Hepatocyte (in vitro differentiated cells): ENCODE measurements around the gene SLC26A8. TPM values are rescaled to one million over a fixed set of nuclear protein-coding genes. Genes with fewer than 3 reads are reported as not detected.

Source experiments
- DNase-seq: peaks from one replicate; pipeline ENCODE4 v3.0.0-alpha.2; 2016; ENCODE audit warnings: low spot score
- H2AFZ ChIP-seq: fragments of 200-600 bp; sonication (generic); 2 replicates; pipeline ENCODE4 v1.6.0; 2016; ENCODE audit warnings: antibody characterized with exemption, mild to moderate bottlenecking
- H3K27ac ChIP-seq: fragments of 200-600 bp; sonication (generic); 2 replicates; pipeline ENCODE4 v1.5.1; 2016; ENCODE audit warnings: mild to moderate bottlenecking
- H3K27me3 ChIP-seq: fragments of 200-600 bp; sonication (generic); 2 replicates; pipeline ENCODE4 v1.6.1; 2016
- H3K36me3 ChIP-seq: fragments of 200-600 bp; sonication (generic); replicated peaks from 2 replicates; pipeline ENCODE4 v1.5.1; 2016; ENCODE audit warnings: low read depth; ENCODE audit not compliant: insufficient read depth
- H3K4me1 ChIP-seq: fragments of 200-600 bp; sonication (generic); 2 replicates; pipeline ENCODE4 v1.5.1; 2016; ENCODE audit warnings: mild to moderate bottlenecking, moderate library complexity; ENCODE audit not compliant: insufficient read depth
- H3K4me2 ChIP-seq: fragments of 200-600 bp; sonication (generic); 2 replicates; pipeline ENCODE4 v1.6.0; 2016
- H3K4me3 ChIP-seq: fragments of 200-600 bp; sonication (generic); 2 replicates; pipeline ENCODE4 v1.5.1; 2016; ENCODE audit warnings: mild to moderate bottlenecking
- H3K79me2 ChIP-seq: fragments of 200-600 bp; sonication (generic); 2 replicates; pipeline ENCODE4 v1.6.0; 2017; ENCODE audit warnings: mild to moderate bottlenecking
- H3K9me2 ChIP-seq: fragments of 200-600 bp; sonication (generic); replicated peaks from 2 replicates; pipeline ENCODE4 v1.6.0; 2017; ENCODE audit warnings: mild to moderate bottlenecking; ENCODE audit not compliant: insufficient read depth
- H3K9me3 ChIP-seq: fragments of 200-600 bp; sonication (generic); 2 replicates; pipeline ENCODE4 v1.5.1; 2016; ENCODE audit warnings: low read depth, mild to moderate bottlenecking
- H4K20me1 ChIP-seq: fragments of 200-600 bp; sonication (generic); 2 replicates; pipeline ENCODE4 v1.6.0; 2016; ENCODE audit warnings: mild to moderate bottlenecking; ENCODE audit not compliant: insufficient read depth, poor library complexity, severe bottlenecking
- EZH2 ChIP-seq: fragments of 200-600 bp; sonication (generic); IDR thresholded peaks from 2 replicates; pipeline ENCODE4 v1.6.1; 2016; ENCODE audit warnings: antibody characterized with exemption, mild to moderate bottlenecking, borderline replicate concordance
- EZH2phosphoT487 ChIP-seq: fragments of 200-600 bp; sonication (generic); IDR thresholded peaks from one replicate; pipeline ENCODE4 v1.6.1; 2018; ENCODE audit warnings: antibody characterized with exemption, mild to moderate bottlenecking, low read depth, moderate library complexity; ENCODE audit not compliant: unreplicated experiment, severe bottlenecking
- WGBS: methylation state at CpG from one replicate; pipeline ENCODE4 v1.1.6; 2016; ENCODE audit warnings: low lambda C conversion rate; ENCODE audit errors: missing lambda C conversion rate; 5-methylcytosine and 5-hydroxymethylcytosine counted together
- polyA plus RNA-seq: library from polyadenylated mRNA; unstranded; fragments of >200 nt; fragmentation: Nextera tagmentation; extraction: Ambion mirVana; gene quantifications from 2 replicates; pipeline ENCODE4 v1.2.1, GENCODE V29; 2016
- total RNA-seq: library from RNA; depleted of rRNA; stranded (reverse); fragments of >200 nt; gene quantifications from 2 replicates; pipeline ENCODE4 v1.2.3, GENCODE V29; 2014
- TF ChIP-seq, protein P1 (sequence below): fragments of 200-600 bp; sonication (generic); IDR thresholded peaks from 2 replicates; pipeline ENCODE4 v1.5.1; 2016; ENCODE audit warnings: antibody characterized with exemption, mild to moderate bottlenecking; ENCODE audit not compliant: poor library complexity

Gene SLC26A8
- total and polyA plus RNA-seq, 2 experiments from 2014 or later, result not detected

DNA sequence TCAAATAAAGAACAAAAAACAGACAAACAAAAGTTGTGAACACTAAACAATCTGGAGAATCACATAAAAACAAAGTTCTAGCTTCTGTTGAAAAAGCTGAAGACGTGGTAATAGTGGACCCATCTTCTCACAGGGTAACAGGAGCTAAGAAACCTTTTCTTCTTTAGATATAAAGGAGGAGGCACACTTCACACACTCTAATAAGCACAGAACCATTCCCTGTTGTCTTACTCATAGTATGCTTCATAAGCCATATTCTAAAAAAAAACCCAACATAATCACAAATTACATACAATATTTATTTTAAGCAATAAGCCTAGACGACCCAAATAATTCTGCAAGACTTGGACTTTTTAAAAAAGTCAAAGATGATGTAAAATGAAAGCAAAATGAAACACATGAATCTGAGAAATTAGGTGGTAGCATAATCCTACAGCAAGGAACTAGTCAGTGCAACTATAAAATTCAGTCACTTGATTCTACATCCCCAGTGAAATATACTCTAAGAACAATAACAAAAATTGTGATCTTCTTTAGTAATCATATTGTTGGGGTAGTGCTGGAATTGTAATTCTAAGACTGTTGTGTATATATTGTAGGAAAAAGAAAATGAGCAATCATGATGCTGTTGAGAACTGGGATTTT, 119.2 kb downstream of the SLC26A8 start:
- Histone ChIP-seq H3K27ac (peak overlapping the region; percentile 1), H4K20me1 (no peaks in the 10 kb centered on the region), H3K27me3 (no peaks in the 10 kb centered on the region), H3K36me3 (no peaks in the 10 kb centered on the region), H3K4me3 (no peak overlapping the region), H3K9me2 (no peaks in the 10 kb centered on the region), H3K4me2 (no peak overlapping the region), H2AFZ (no peak overlapping the region), H3K9me3 (peaks cover 3% of the 10 kb centered on the region), H3K79me2 (peaks cover 100% of the 10 kb centered on the region), H3K4me1 (no peaks in the 10 kb centered on the region)
- DNase-seq, result no peak
- 93% methylated on average over 2 of the region's 2 CpGs for WGBS
- TF ChIP-seq, protein P1, sequence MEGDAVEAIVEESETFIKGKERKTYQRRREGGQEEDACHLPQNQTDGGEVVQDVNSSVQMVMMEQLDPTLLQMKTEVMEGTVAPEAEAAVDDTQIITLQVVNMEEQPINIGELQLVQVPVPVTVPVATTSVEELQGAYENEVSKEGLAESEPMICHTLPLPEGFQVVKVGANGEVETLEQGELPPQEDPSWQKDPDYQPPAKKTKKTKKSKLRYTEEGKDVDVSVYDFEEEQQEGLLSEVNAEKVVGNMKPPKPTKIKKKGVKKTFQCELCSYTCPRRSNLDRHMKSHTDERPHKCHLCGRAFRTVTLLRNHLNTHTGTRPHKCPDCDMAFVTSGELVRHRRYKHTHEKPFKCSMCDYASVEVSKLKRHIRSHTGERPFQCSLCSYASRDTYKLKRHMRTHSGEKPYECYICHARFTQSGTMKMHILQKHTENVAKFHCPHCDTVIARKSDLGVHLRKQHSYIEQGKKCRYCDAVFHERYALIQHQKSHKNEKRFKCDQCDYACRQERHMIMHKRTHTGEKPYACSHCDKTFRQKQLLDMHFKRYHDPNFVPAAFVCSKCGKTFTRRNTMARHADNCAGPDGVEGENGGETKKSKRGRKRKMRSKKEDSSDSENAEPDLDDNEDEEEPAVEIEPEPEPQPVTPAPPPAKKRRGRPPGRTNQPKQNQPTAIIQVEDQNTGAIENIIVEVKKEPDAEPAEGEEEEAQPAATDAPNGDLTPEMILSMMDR, result no peak

DNA sequence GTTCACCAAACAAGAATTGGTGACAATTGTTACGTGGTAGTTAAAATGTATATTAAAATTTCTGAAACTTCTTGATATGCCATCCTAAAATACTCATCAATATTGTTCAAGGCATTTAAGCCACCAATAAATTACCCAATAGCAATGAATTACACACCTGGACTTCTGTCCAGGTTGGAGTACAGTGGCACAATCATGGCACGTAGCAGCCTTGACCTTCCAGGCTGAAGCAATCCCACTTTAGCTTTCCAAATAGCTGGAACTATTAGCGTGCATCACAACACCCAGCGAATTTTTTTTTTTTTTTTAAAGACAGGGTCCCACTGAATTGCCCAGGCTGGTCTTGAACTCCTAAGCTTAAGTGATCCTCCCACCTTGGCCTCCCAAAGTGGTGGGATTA, 120.8 kb downstream of the SLC26A8 start:
- Histone ChIP-seq H3K9me3 (no peaks in the 10 kb centered on the region), H2AFZ (no peak overlapping the region), H3K27ac (no peak overlapping the region), H3K4me3 (no peak overlapping the region), H3K36me3 (no peaks in the 10 kb centered on the region), H3K79me2 (peaks cover 99% of the 10 kb centered on the region), H3K27me3 (no peaks in the 10 kb centered on the region), H3K4me2 (no peak overlapping the region), H3K4me1 (no peaks in the 10 kb centered on the region), H4K20me1 (no peaks in the 10 kb centered on the region), H3K9me2 (no peaks in the 10 kb centered on the region)
- WGBS, result over 99% methylated on average over 4 of the region's 4 CpGs
- no peak for DNase-seq
- TF ChIP-seq, protein P1, result no peak
- TF ChIP-seq EZH2phosphoT487, result no peak
- no peak for TF ChIP-seq EZH2

DNA sequence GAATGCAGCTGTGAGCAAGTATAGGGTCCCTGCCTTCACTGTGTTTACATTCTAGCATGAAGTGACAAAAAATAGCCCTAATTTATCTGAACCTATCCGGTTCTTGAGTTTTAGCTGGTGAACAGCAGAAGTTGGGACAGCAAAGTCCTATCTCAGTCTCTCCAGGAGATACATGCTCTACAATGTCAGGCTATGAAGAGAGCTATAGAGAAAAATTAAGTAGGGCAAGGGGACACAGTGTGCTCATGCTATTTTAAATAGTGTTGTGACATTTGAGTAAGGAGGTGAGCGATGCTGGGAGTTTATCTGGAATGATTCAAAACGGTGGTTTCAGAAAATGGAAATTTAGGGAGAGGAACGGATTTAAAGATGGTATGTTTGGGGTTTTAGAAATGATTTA, 124.0 kb downstream of the SLC26A8 start:
- Histone ChIP-seq H3K4me3 (no peak overlapping the region), H3K27ac (no peak overlapping the region), H4K20me1 (no peaks in the 10 kb centered on the region), H3K79me2 (peaks cover 99% of the 10 kb centered on the region), H2AFZ (no peak overlapping the region), H3K36me3 (no peaks in the 10 kb centered on the region), H3K9me3 (no peaks in the 10 kb centered on the region), H3K27me3 (no peaks in the 10 kb centered on the region), H3K4me2 (no peak overlapping the region), H3K9me2 (no peaks in the 10 kb centered on the region), H3K4me1 (no peaks in the 10 kb centered on the region)
- WGBS, result 90% methylated on average over 4 of the region's 4 CpGs
- no peak for DNase-seq
- TF ChIP-seq EZH2 (no peak), EZH2phosphoT487 (no peak)
- TF ChIP-seq, protein P1, result no peak
